HG02970 (cell line): ENCODE measurements around the gene CHP1.
"Not testable (repeated sequence)": the region's sequence is repeated elsewhere in the genome, so short reads cannot be mapped to it uniquely, and the experiment has no call there.

Experiments
- ATAC-seq: cut with Tn5 transposase; IDR thresholded peaks from one replicate; pipeline ENCODE4 v1.9.1; 2021; ENCODE audit warnings: mild to moderate bottlenecking, moderate library complexity, moderate number of reproducible peaks; ENCODE audit not compliant: unreplicated experiment, low FRiP score

Gene CHP1

DNA sequence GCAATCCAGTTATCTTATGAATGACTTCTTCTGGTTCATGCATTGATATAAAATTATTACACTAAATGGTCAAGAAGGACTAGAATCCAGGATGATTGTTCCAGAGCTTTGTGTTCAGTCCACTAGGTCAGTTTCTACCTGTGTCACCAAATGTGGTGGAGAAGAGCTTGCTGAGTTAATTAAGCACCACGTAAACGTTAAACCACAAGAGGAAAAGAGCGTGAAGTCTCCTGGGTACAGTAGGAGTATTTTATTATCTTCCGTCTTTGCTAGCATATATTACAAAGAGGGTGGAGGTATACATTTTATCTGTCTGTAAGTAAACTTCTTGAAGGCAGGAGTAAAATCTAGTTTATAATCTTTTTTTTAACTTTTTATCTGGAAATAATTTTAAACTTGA, 23.5 kb downstream of the CHP1 start:
- ATAC-seq: no peak

GRCh38 chr15:41256103-41256502, 25.0 kb downstream of the CHP1 start:
- ATAC-seq: no peak

DNA sequence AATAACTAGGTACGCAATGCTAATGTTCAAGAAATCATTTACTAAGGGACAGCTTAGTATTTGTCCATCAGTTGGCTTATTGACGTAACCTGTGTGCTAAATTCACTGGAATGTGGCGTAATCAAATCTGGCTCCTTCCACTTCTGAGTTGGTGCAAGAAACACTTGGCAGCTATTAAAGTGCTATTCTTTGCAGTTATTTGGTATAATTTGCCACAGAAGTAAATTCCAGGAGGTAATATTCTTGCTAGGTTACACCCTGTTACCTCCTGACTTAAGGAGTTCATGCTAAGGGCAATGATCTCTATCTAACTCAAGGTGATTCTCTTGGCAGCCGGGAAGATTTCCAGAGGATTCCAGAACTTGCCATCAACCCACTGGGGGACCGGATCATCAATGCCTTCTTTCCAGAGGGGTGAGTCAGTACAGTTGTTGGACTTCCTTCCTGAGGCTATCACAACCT, 25.5 kb downstream of the CHP1 start:
- ATAC-seq: no peak

DNA sequence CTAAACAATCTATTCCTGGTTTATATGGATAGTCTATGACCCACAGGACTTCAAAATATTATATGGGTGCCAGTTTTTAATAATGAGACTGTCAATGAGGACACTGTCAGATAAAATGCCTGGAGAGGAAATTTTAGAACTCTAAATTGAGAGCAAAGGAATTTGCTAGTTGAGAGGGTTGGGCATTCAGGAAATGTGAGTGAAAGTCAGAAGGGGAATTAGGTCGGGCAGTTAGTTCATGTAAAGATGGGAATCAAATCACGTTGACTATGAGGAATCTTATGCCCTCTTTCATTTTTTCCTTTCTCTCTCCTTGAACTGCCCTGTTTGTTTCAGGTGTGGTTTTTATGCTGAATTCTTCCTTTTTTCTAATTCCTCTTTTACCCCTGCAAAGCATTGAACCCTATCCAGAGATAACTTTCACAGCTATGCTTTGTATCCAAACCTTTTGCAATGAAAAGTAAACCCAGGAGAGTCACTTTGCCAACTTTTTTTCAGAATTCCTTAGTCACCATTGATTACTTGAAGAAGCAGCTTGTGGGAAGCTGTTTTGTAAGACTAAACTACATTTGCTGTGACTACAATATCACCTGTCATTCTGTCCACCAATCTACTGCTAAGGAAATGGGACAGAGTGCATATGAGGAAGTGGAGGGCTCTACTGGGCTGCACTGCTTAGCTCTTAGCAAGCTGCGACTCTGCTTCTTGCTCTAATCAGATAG, 27.8 kb downstream of the CHP1 start:
- ATAC-seq: no peak

GRCh38 chr15:41259546-41260189, 28.6 kb downstream of the CHP1 start:
- ATAC-seq: no peak

DNA sequence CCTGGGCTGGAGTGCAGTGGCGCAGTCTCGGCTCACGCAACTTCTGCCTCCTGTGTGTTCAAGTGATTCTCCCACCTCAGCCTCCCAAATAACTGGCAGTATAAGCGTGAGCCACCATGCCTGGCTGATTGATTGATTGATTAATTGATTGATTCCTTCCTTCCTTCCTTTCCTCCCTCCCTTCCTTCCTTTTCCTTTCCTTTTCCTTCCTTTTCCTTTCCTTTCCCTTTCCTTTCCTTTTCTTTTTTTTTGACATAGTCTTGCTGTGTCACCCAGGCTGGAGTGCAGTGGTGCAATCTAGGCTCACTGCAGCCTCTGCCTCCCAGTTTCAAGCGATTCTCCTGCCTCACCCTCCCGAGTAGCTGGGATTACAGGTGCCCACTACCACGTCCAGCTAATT, 29.9 kb downstream of the CHP1 start:
- ATAC-seq: not testable (repeated sequence)

GRCh38 chr15:41262571-41262970, 31.5 kb downstream of the CHP1 start:
- no peak for ATAC-seq

DNA sequence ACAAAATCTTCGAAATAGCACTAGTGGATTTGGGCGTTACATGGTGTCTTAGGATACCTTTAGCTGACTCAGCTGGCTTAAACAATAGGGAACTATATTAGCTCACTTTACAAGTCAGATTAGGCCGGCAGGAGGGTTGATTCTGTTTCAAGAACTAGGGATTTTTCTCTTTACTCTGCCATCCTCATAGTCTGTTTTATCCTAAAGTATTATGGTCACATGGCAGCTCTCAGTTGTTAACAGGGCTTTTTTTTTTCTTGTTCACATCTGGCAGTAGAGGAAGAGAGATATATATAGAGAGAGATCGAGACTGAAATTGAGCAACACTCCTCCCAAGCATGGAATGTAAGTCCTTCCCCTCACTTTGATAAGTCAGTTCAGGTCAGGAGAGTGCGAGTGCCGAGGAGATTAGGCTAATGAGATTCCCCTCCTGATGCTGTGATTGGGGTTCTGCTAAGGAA, 32.9 kb downstream of the CHP1 start:
- ATAC-seq: no peak

- no peak for ATAC-seq
Observed at GRCh38 chr15:41269887-41270286, 38.8 kb downstream of the CHP1 start.

- no peak for ATAC-seq
Observed at GRCh38 chr15:41276831-41277230, 45.8 kb downstream of the CHP1 start.

DNA sequence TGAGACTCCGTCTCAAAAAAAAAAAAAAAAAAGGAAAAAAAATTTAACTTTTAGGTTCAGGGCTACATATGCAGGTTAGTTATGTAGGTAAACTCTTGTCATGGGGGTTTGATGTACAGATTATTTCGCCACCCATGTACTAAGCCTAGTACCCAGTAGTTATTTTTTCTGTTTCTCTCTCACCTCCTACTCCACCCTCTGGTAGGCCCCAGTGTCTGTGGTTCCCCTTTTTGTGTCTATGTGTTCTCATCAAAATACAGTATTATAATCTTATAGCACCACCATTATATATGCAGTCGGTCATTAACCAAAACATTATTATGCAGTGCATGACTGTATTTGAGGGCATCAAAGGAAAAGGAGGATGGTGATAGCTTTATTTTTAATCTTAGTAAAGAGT, 47.3 kb downstream of the CHP1 start:
- ATAC-seq: no peak

DNA sequence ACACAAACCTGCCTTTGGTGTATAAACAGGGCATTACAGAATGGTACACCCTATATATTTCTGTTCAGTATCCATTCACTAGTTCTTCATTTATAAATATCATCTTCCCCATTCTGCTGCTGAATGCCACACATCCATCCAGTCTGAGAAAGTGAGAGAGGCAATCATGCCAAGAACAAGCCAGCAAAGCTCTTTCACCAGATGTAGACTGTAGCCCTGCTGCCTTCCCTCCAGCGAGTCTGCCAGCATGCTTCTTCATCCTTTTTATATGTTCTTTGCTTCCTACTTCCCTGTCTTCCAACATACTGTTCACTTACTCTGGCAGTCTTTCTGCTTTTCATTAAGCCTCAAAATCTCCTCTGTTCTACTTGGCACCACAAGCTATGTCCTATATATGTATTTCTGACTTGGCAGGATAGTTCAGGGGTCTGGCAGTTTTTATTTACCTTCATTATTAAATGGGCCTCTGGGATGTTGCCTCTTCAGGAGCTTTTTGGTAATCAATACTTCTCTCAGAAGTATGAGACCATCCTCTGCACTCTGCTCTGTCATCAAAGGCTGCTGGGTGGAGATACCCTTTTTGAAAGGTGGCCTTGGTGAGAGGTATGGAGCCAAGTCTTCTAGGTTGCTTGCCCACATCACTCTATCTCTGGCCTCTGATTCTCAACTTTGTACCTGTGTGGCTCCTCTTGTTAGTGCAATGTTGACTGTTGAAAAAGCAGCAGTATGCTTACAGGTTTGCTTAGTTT, 48.6 kb downstream of the CHP1 start:
- ATAC-seq: no peak

DNA sequence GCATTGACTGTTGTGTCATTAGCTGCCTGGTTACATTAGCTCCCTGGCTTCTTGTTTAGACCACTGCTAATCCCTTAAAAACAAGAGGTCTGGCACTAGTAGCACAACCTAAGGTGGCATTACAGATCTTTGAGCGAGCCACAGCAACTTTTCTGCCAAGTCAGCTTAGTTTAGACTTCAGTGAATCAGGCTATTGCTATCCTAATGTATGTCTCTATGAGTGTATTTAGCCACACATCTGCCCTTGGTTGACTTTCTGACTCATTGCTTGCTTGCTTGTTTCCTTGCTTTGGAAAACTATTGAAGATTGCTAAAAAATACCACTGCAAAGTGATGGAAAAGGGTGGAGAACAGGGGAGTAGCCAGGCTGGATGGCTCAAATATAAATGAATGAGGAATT, 50.2 kb downstream of the CHP1 start:
- ATAC-seq: no peak

DNA sequence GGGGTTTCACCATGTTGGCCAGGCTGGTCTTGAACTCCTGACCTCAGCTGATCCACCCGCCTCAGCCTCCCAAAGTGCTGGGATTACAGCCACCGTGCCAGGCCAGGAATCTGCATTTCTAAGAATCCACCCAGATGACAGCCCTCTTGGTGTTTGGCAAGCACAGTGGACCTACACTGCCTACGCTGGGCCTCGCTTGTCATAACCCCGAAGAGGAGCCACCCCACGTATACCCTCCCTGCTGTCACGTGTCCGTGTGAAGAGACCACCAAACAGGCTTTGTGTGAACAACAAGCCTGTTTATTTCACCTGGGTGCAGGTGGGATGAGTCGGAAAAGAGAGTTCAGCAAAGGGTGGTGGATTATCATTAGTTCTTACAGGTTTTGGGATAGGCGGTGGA, 51.4 kb downstream of the CHP1 start:
- ATAC-seq: not testable (repeated sequence)

DNA sequence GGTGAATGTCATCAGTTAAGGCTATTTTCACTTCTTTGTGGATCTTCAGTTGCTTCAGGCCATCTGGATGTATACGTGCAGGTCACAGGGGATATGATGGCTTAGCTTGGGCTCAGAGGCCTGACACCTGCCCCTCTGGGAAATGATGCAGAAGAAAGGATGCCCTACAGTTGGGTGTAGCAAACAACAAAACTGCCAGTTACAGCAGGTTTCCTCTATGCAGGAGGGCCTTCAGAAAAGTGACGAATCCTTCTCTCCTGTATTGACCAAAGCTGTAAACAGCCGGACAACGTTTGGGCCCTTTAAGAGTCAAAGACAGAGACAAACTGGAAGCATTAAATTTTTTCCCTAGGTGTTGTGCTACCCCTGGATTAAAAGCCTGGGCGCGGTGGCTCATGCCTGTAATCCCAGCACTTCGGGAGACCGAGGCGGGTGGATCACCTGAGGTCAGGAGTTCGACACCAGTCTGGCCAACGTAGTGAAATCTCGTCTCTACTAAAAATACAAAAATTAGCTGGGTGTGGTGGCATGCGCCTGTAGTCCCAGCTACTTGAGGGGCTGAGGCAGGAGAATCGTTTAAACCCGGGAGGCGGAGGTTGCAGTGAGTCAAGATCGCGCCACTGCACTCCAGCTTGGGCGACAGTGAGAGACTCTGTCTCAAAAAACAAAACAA, 52.0 kb downstream of the CHP1 start:
- not testable (repeated sequence) for ATAC-seq

DNA sequence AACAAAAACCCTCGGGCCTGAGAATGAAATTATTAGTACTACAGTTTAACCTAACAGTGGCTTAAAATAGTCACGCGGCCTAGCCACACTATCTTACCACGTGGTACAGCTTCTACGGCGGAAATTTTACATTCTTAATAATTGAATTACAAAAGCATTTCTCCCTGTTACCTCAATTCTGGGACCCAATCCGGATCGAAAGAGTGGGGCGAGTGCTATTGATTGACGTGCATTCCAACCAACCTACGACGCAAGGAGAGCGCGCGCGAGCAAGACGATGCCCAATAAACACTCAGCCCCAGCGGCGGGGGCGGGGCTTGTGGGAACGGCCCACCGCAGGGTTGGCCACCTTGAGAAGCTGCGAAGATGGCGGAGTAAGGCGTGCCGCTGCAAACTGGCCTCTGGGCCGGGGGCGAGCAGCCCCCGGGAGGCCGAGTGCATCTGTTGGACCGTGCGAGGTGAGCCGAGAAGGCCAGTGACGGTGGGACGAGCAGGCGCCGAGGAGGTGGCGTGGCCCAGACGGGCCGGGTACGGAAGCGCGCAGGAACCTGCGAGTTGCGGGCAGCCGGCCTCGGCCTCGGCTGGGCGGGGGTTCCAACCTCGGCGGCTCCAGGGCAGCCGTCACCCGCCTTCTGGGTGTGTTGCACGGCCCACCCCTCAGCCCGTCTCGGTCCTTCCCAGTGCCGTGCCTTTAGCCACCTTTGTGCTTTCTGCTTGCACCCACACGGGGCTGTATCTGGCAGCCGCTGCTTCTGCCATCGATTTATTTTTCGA, 52.8 kb downstream of the CHP1 start:
- peak; percentile 95 for ATAC-seq

- no peak for ATAC-seq
Observed at GRCh38 chr15:41284427-41285177, 53.5 kb downstream of the CHP1 start.

DNA sequence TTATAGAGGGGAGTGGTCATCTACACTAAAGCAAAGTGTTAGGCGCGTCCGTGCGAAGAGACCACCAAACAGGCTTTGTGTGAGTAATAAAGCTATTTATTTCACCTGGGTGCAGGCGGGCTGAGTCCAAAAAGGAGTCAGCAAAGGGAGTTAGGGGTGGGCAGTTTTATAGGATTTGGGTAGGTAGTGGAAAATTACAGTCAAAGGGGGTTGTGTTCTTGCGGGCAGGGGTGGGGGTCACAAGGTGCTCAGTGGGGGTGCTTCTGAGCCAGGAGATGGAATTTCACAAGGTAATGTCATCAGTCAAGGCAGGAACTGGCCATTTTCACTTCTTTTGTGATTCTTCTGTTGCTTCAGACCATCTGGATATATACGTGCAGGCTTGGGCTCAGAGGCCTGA, 54.2 kb downstream of the CHP1 start:
- no peak for ATAC-seq

DNA sequence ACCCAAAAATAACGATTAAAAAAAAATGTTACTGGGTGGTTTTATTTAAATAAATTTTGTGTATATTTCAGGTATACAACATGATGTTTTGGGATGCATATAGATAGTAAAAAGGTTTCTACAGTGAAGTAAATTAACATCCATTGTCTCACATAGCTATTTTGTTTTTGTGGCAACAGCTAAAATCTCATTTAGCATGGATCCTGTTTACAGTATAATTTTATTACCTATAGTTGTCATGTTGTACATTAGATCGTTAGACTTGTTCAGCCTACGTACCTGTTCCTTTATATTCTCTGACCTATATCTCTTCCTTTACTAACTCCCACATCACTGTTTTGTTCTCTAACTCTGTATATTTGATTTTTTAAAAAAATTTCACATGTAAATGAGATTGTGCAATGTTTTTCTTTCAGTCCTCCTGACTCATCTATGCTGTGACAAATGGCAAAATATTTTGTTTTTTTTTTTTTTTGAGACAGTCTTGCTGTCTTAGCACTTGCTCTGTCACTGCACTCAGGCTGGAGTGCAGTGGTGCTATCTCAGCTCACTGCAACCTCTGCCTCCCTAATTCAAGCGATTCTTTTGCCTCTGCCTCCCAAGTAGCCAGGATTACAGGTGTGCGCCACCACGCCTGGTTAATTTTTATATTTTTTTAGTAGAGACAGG, 55.7 kb downstream of the CHP1 start:
- no peak for ATAC-seq
